H1 (cell line): ENCODE measurements around the gene ALG14.

Experiments
- CTCF ChIP-seq, 3 experiments: IDR thresholded peaks; 1 replicate in 2 of 3; 2 replicates in 1 of 3; pipeline versions ENCODE4 v1.5.1 to v1.6.1; 2011; ENCODE audit warnings: low read length in 3 of 3, mild to moderate bottlenecking in 3 of 3, inconsistent platforms in 2 of 3, low read depth in 1 of 3, moderate library complexity in 1 of 3; ENCODE audit not compliant: insufficient read depth in 1 of 3; ENCODE audit errors: control extremely low read depth in 1 of 3
- EP300 ChIP-seq, 2 experiments: IDR thresholded peaks; 1 replicate in 1 of 2; 2 replicates in 1 of 2; pipeline ENCODE4 v1.6.1; 2011 to 2012; ENCODE audit warnings: low read depth in 2 of 2, low read length in 2 of 2, mild to moderate bottlenecking in 2 of 2, borderline replicate concordance in 1 of 2, inconsistent platforms in 1 of 2, moderate library complexity in 1 of 2
- HDAC2 ChIP-seq, 2 experiments: fragments of 300-600 bp in 1 of 2; sonication (generic) in 1 of 2; IDR thresholded peaks; 2 replicates each; pipeline ENCODE4 v1.6.1; 2011 to 2012; ENCODE audit warnings: low read depth in 2 of 2, low read length in 2 of 2, mild to moderate bottlenecking in 2 of 2, moderate library complexity in 2 of 2, borderline replicate concordance in 1 of 2, inconsistent platforms in 1 of 2
- JUND ChIP-seq: IDR thresholded peaks from 2 replicates; pipeline ENCODE4 v1.6.1; 2011; ENCODE audit warnings: mild to moderate bottlenecking, improper control_type of control experiment, low read length
- MAFK ChIP-seq: IDR thresholded peaks from 2 replicates; pipeline ENCODE4 v1.6.1; 2012; ENCODE audit warnings: low read depth, mild to moderate bottlenecking, improper control_type of control experiment, low read length
- POLR2A ChIP-seq, 2 experiments: IDR thresholded peaks; 1 replicate in 1 of 2; 2 replicates in 1 of 2; pipeline ENCODE4 v1.6.1; 2011; ENCODE audit warnings: low read depth in 2 of 2, low read length in 2 of 2, mild to moderate bottlenecking in 2 of 2; ENCODE audit errors: control extremely low read depth in 1 of 2
- POLR2AphosphoS5 ChIP-seq: IDR thresholded peaks from 2 replicates; pipeline ENCODE4 v1.6.1; 2011; ENCODE audit warnings: low read depth, low read length
- SIX5 ChIP-seq: IDR thresholded peaks from 2 replicates; pipeline ENCODE4 v1.6.1; 2011; ENCODE audit warnings: mild to moderate bottlenecking, low read depth, low read length
- SP1 ChIP-seq: IDR thresholded peaks from 2 replicates; pipeline ENCODE4 v1.6.1; 2011; ENCODE audit warnings: low read depth, low read length
- TEAD4 ChIP-seq: IDR thresholded peaks from 2 replicates; pipeline ENCODE4 v1.6.1; 2012; ENCODE audit warnings: low read depth, low read length, inconsistent platforms, mixed read lengths
- ZNF274 ChIP-seq: IDR thresholded peaks from 2 replicates; pipeline ENCODE4 v1.7.0; 2012; ENCODE audit warnings: low read length, borderline replicate concordance; ENCODE audit errors: extremely low read depth
- TF ChIP-seq, protein P1 (sequence below): IDR thresholded peaks from 2 replicates; pipeline ENCODE4 v1.6.1; 2011; ENCODE audit warnings: low read length, improper control_type of control experiment

DNA sequence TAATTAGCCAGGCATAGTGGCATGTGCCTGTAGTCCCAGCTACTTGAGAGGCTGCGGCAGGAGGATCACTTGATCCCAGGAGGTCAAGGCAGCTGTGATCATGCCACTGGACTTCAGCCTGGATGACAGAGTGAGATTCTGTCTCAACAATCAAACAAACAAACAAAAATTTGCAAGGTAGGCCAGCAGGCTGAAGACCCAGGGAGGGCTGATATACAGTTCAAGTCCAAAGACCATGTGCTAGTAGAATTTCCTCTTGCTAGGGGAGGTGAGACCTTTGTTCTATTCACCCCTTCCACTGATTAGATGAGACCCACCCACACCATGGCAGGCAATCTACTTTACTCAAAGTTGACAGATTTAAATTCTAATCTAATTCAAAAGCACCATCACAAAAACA, 114.7 kb downstream of the ALG14 start:
- TF ChIP-seq CTCF (IDR thresholded peaks at IDR 0.05; ENCODE audit: control extremely low read depth in 1 of 3, insufficient read depth in 1 of 3, low read depth in 1 of 3, low read length in 3 of 3) (no peak), JUND (no peak), TEAD4 (no peak), POLR2A (IDR thresholded peaks at IDR 0.05; ENCODE audit: control extremely low read depth in 1 of 2, low read depth in 2 of 2, low read length in 2 of 2) (no peak), MAFK (no peak), EP300 (IDR thresholded peaks at IDR 0.05; ENCODE audit: borderline replicate concordance in 1 of 2, low read depth in 2 of 2, low read length in 2 of 2) (no peak), POLR2AphosphoS5 (no peak), ZNF274 (no peak), SP1 (no peak), SIX5 (no peak), HDAC2 (IDR thresholded peaks at IDR 0.05; ENCODE audit: borderline replicate concordance in 1 of 2, low read depth in 2 of 2, low read length in 2 of 2) (no peak)
- TF ChIP-seq, protein P1, sequence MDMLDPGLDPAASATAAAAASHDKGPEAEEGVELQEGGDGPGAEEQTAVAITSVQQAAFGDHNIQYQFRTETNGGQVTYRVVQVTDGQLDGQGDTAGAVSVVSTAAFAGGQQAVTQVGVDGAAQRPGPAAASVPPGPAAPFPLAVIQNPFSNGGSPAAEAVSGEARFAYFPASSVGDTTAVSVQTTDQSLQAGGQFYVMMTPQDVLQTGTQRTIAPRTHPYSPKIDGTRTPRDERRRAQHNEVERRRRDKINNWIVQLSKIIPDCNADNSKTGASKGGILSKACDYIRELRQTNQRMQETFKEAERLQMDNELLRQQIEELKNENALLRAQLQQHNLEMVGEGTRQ, result no peak
